Muscle layer of colon (tissue), 2 donors: Measurements from ENCODE around the gene ITGA11.

ENCODE experiments used
- H3K27ac ChIP-seq: one replicate; pipeline ENCODE4 v1.7.0; 2013; ENCODE audit warnings: low read depth, mild to moderate bottlenecking, low read length, moderate library complexity
- H3K27me3 ChIP-seq, 2 donors: one replicate each; pipeline ENCODE4 v1.7.0; 2013; ENCODE audit warnings: low read length in 2 of 2, mild to moderate bottlenecking in 2 of 2; ENCODE audit not compliant: insufficient read depth in 2 of 2, control insufficient read depth in 1 of 2
- H3K36me3 ChIP-seq: one replicate; pipeline ENCODE4 v1.7.0; 2013; ENCODE audit warnings: mild to moderate bottlenecking, low read length; ENCODE audit not compliant: insufficient read depth
- H3K4me1 ChIP-seq: one replicate; pipeline ENCODE4 v1.7.0; 2013; ENCODE audit warnings: mild to moderate bottlenecking, low read length; ENCODE audit not compliant: insufficient read depth
- H3K4me3 ChIP-seq, 2 donors: one replicate each; pipeline ENCODE4 v1.7.0; 2013; ENCODE audit warnings: low read length in 2 of 2, low read depth in 1 of 2, mild to moderate bottlenecking in 1 of 2, moderate library complexity in 1 of 2
- H3K9ac ChIP-seq: one replicate; pipeline ENCODE4 v1.7.0; 2013; ENCODE audit warnings: low read length
- H3K9me3 ChIP-seq: one replicate; pipeline ENCODE4 v1.7.0; 2013; ENCODE audit warnings: mild to moderate bottlenecking, low read length
- donor health status: abdominal sarcoma.
- donor health status: Adenocarcinoma of cecum.

Gene ITGA11

DNA sequence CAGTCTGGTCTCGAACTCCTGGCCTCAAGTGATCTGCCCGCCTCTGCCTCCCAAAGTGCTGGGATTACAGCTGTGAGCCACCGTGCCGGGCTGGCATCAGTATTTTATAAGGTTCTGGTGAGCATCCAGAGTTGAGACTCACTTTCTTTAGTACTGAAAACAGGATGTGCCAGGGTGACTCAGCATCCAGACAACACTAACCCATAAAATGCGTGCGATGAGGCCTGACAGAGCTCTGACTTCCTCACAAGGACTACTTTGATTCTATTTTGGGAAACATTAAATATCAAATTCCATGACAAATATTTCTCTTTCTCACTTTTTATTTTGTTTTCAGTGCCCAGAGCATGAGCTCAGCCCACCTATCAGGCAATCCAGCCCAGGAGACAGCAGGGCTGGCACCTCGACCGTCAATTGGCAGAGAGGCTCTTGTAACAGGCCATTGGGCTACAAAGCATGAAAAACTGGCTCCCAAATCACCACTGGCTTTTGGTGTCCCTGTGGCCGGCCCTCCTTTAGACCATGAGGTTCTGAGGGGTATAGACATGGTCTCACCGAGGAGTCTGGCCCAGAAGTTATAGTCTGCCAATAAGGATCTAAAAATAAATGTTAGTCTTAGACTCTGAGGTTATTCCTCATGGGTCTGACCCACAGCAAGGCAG lies 79.4 kb downstream of the ITGA11 start:
- Histone ChIP-seq H3K9me3 (no peaks in the 10 kb centered on the region), H3K4me1 (peaks cover 8% of the 10 kb centered on the region), H3K27ac (peak overlapping the region; percentile 35), H3K4me3 (no peak overlapping the region), H3K27me3 (no peaks in the 10 kb centered on the region), H3K9ac (no peak overlapping the region), H3K36me3 (no peaks in the 10 kb centered on the region)

DNA sequence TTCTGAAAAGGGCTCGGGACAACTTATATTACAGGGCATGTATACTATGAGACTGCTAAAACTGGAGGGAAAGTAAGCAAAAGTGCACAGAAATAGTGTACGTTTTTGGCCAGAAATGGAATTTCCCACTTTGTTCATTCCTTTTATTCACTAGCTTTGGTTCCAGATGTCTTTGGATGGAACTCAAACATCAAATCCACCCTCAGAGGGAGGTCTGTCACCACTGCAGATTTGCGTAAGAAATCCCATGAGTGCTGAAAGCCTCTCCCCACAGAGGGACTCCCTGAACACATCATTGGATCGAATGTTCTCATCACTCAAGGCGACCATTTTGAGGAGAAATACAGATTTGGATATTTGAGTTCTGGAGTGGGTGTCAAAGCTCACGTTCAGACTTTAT lies 82.8 kb downstream of the ITGA11 start:
- H3K9ac ChIP-seq: no peak overlapping the region
- H3K27ac ChIP-seq: no peak overlapping the region
- H3K36me3 ChIP-seq: no peaks in the 10 kb centered on the region
- H3K9me3 ChIP-seq: no peaks in the 10 kb centered on the region
- peaks cover 8% of the 10 kb centered on the region for H3K4me1 ChIP-seq
- H3K4me3 ChIP-seq: no peak overlapping the region
- H3K27me3 ChIP-seq: no peaks in the 10 kb centered on the region

DNA sequence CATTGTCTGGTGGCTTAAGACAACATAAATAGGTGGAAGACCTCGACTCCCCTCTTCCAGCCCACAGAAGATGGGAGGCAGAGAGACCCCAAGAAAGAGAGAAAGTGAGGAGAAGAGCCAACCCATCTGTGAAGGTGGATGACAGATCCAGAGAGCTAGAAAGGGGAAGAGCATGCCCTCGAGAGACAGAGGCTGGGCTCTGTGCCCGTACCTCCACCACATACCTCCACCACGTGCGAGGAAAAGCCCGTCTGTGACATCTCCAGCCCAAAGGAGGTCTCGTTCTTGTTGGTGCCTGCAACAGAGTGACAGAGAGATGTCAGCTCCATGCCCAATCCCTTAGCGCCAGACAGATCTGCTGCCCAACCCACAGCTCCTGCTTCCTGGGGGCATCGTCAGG lies 83.4 kb downstream of the ITGA11 start:
- no peaks in the 10 kb centered on the region for H3K27me3 ChIP-seq
- H3K4me1 ChIP-seq: peaks cover 8% of the 10 kb centered on the region
- H3K9ac ChIP-seq: no peak overlapping the region
- H3K36me3 ChIP-seq: no peaks in the 10 kb centered on the region
- no peak overlapping the region for H3K4me3 ChIP-seq
- H3K27ac ChIP-seq: no peak overlapping the region
- H3K9me3 ChIP-seq: no peaks in the 10 kb centered on the region

DNA sequence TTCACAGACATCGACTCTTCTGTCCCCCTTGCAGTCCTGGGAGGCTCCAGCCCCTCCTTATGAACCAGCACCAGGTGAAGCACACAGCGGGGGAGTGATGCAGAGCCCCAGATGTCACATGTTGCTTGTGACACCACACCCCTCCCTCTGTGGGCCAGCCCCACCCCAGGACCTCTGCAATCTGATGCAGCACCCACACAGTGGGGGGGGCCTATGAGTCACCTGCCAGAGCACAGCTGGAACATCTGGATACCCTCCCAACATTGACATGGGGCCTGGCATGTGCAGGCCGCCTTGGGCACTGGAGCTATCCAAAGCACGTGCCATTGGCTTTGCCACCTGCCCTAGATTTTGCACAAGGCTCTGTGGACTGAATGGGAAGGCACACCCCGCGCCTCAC lies 83.9 kb downstream of the ITGA11 start:
- no peak overlapping the region for H3K4me3 ChIP-seq
- H3K9me3 ChIP-seq: no peaks in the 10 kb centered on the region
- H3K36me3 ChIP-seq: no peaks in the 10 kb centered on the region
- H3K4me1 ChIP-seq: peaks cover 8% of the 10 kb centered on the region
- H3K27ac ChIP-seq: no peak overlapping the region
- no peaks in the 10 kb centered on the region for H3K27me3 ChIP-seq
- no peak overlapping the region for H3K9ac ChIP-seq

DNA sequence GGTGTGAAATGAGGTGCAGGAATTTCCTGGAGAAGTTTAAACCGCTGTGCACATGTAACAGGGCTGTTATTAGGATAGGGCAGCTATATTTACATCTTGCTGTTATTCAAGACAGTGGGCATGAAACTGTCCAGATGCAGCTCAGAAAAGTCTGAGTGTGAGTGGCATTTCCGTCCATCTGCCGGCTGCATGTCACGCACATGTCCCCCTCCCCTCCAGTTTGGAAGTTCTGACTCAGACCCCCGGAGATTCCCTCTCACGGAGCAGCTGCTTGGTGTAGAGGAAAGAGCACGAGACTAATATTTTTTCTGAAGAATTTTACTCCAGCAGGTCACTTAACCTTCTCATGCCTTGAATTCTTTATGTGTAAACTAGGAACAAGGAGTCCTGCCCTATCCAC lies 84.6 kb downstream of the ITGA11 start:
- no peak overlapping the region for H3K27ac ChIP-seq

DNA sequence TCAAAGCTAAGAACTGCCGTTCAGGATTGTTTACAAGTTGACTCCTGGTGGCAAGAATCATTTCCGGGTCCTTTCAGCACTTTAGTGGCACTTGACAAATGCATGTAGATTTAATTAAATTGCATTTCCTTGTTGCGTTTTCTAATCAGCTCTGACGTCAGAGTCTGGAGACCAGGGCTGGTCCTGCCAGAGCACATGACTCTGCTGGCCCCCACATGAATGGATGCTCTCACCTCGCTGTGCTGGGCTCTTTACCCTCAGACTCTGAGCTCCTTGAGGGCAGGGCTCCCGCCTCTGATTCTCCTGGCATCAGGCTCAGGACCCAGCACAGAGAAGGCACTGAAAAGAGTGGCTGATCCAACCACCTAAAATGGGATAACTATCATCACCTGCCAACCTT lies 85.0 kb downstream of the ITGA11 start:
- H3K36me3 ChIP-seq: no peaks in the 10 kb centered on the region
- H3K4me1 ChIP-seq: peaks cover 4% of the 10 kb centered on the region
- H3K27me3 ChIP-seq: no peaks in the 10 kb centered on the region
- no peaks in the 10 kb centered on the region for H3K9me3 ChIP-seq
- H3K9ac ChIP-seq: no peak overlapping the region
- H3K4me3 ChIP-seq: no peak overlapping the region
- H3K27ac ChIP-seq: no peak overlapping the region

More for the DNA sequence above, 84.6 kb downstream of the ITGA11 start:
- Histone ChIP-seq H3K27me3 (no peaks in the 10 kb centered on the region), H3K9ac (no peak overlapping the region), H3K9me3 (no peaks in the 10 kb centered on the region), H3K4me1 (peaks cover 2% of the 10 kb centered on the region), H3K36me3 (no peaks in the 10 kb centered on the region), H3K4me3 (no peak overlapping the region)

DNA sequence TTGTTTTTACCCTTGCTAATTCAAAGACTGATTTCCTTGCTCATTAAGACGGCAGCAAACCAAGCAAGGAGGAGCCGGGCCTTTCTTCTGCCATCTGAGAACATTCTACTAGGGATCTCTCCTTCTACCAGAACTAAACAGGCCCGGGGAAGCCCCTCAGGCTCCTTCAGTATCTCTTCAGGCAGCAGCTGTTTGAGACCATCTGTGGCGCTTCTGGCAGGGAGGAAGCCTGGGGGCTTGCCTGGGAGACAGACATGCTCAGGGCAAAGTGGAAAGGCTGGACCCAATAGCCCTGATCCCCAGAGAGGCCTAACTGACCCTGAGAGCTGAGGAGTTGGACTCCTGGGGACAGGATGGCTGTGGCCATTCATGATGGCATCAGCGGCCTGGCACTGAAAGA lies 86.5 kb downstream of the ITGA11 start:
- no peaks in the 10 kb centered on the region for H3K9me3 ChIP-seq
- no peaks in the 10 kb centered on the region for H3K27me3 ChIP-seq
- no peak overlapping the region for H3K9ac ChIP-seq
- no peak overlapping the region for H3K27ac ChIP-seq
- peaks cover 12% of the 10 kb centered on the region for H3K4me1 ChIP-seq
- no peak overlapping the region for H3K4me3 ChIP-seq
- no peaks in the 10 kb centered on the region for H3K36me3 ChIP-seq

DNA sequence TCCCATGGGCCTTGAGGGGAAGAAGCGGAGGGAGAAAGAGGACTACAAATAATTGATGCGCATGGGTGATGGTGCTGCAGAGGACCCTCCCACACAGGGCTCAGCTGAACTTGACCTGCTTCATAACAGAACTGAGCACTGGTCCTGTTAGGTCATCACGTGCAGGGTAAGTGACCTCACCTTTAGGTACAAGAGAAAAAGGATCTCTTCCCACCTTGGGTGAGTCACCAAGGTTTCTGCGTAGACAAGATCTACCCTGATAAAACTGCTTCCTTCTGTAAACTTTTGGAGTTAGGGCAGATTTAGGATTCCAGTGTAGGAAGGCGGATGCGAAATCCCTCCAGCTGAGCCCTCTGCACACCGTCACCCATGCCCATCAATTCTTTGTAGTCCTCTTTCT lies 87.4 kb downstream of the ITGA11 start:
- Histone ChIP-seq H3K9me3 (no peaks in the 10 kb centered on the region), H3K27ac (no peak overlapping the region), H3K4me3 (no peak overlapping the region), H3K27me3 (no peaks in the 10 kb centered on the region), H3K36me3 (no peaks in the 10 kb centered on the region), H3K9ac (no peak overlapping the region), H3K4me1 (peaks cover 12% of the 10 kb centered on the region)

DNA sequence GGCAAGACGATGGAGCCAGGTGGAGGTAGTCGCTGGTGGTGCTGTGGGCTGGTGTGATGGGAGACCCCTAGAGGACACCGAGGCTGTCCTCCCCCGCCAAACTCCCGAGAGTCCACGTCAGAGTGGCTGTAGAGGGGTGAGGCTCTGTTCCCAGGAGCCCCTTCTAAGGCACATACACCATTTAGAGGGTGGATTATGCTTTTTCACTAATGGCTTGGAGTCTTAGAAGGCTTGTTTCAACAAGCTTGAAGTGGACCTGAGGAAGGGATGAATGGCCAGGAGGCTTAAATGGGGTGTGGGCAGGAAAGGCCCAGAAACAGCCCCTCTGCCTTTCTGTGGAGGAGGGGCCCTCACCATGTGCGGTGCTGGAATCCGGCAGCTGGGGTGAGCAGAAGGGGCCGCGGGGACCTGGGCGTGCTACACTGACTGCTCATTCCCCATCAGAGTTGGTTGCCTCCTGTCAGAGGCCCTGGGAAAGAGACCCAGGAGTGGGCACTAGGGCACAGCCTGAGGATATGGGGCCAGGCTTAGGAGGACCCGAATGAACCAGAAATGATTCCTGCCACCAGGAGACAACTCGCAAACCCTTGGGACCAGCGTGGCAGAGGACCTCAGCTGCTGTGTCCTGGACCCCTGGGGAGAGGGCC lies 88.3 kb downstream of the ITGA11 start:
- no peak overlapping the region for H3K27ac ChIP-seq
- no peaks in the 10 kb centered on the region for H3K9me3 ChIP-seq
- H3K36me3 ChIP-seq: no peaks in the 10 kb centered on the region

DNA sequence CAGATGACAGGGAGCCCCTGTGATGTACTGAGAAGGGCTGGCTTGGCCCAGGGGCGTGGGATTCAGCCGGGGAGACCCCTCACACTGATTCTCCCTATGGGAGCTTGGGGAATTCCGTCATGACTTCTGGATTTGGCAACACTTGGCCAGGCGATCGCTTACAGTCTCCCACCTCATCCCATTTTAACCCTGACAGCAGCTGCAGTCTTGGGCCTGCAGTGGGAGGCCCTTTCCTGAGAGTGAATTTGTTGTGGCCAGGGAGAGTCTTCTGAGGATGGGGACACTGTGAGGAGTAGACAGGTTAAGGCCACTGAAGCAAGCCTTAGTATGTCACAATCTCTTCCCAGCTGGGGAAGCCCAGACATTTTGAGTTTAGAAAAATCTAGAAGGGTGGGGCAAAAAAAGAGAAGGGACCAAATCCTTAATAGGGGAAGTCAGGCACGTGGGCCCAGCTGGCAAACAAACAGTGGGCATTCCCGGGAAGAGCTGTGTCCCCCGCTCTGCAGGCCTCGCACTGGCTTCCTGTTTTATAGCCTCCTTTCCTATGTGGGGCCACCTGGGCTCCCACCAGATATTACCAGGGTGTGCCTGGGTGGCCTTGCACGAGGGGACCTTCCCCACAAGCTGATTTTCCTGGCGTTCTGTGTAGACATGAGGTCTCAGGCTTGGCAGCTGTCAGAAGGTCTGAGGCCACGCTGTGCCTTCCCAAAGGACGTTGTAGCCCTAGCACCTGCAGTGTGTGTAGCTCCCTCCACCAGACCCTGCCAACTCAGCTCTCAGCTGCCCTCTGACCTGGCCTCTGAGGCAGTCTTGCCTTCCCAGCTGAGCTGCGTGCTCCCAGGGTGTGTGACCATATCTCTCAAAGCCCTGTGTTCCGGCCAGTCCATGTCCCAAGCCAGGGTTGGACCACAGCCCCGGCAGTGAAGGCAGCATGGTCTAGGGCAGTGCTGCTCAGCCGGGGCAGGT lies 89.9 kb downstream of the ITGA11 start:
- H3K27ac ChIP-seq: no peak overlapping the region
- no peaks in the 10 kb centered on the region for H3K9me3 ChIP-seq
- H3K4me3 ChIP-seq: no peak overlapping the region
- no peaks in the 10 kb centered on the region for H3K36me3 ChIP-seq
- no peak overlapping the region for H3K9ac ChIP-seq
- peaks cover 12% of the 10 kb centered on the region for H3K4me1 ChIP-seq
- H3K27me3 ChIP-seq: no peaks in the 10 kb centered on the region

More for the DNA sequence above, 88.3 kb downstream of the ITGA11 start:
- no peaks in the 10 kb centered on the region for H3K27me3 ChIP-seq
- H3K4me1 ChIP-seq: peaks cover 12% of the 10 kb centered on the region
- H3K4me3 ChIP-seq: no peak overlapping the region
- H3K9ac ChIP-seq: no peak overlapping the region
